Panc1 (cell line): ENCODE results near the gene CYCS. TPM values are rescaled to one million over a fixed set of nuclear protein-coding genes. Genes with fewer than 3 reads are reported as not detected.

ENCODE experiments used
- ATAC-seq: fragments of 200-7000 bp; cut with Tn5 transposase; 2 replicates; pipeline ENCODE4 v1.9.1; 2020; ENCODE audit warnings: mild to moderate bottlenecking, moderate library complexity
- BruUV-seq: library from RNA; stranded (reverse); fragments of 400-500 nt; replicated peaks from 2 replicates; lab custom pipeline; 2021; lab: Mats Ljungman, UMichigan
- CTCF ChIA-PET: fragments of 300-600 bp; sonication (Branson Sonifier 250); formaldehyde crosslinking; loops from one replicate; lab custom pipeline; 2022; ENCODE audit warnings: antibody characterized with exemption; lab: Charles Lee
- POLR2A ChIA-PET: fragments of 300-600 bp; sonication (Branson Sonifier 250); formaldehyde crosslinking; loops from one replicate; lab custom pipeline; 2022; ENCODE audit warnings: antibody characterized with exemption; lab: Charles Lee
- DNase-seq: peaks from one replicate; pipeline ENCODE4 v3.0.0-alpha.2; 2010; ENCODE audit warnings: low read depth, low spot score
- H3K27ac ChIP-seq: 2 replicates; pipeline ENCODE4 v1.5.1; 2011; ENCODE audit warnings: mild to moderate bottlenecking, low read length, inconsistent platforms
- H3K27me3 ChIP-seq: fragments of 200-500 bp; sonication (Bioruptor generic); 2 replicates; pipeline ENCODE4 v1.6.0; 2014; ENCODE audit warnings: low read length, inconsistent platforms; ENCODE audit not compliant: control insufficient read depth, insufficient read depth
- H3K36me3 ChIP-seq: fragments of 200-500 bp; sonication (Bioruptor generic); 2 replicates; pipeline ENCODE4 v1.5.1; 2014; ENCODE audit warnings: inconsistent platforms, mild to moderate bottlenecking, low read length, moderate library complexity; ENCODE audit not compliant: control insufficient read depth, insufficient read depth
- H3K4me1 ChIP-seq: 2 replicates; pipeline ENCODE4 v1.5.1; 2011; ENCODE audit warnings: inconsistent platforms, mild to moderate bottlenecking, low read length, moderate library complexity; ENCODE audit not compliant: control insufficient read depth, insufficient read depth
- H3K4me3 ChIP-seq, 2 experiments: 2 replicates each; pipeline ENCODE4 v1.5.1; 2011 to 2012; ENCODE audit warnings: low read depth in 2 of 2, low read length in 2 of 2, mild to moderate bottlenecking in 2 of 2, inconsistent platforms in 1 of 2, moderate library complexity in 1 of 2
- H3K9me3 ChIP-seq: fragments of 200-500 bp; sonication (Bioruptor generic); 2 replicates; pipeline ENCODE4 v1.5.1; 2014; ENCODE audit warnings: low read depth, mild to moderate bottlenecking, inconsistent platforms, low read length, moderate library complexity; ENCODE audit not compliant: control insufficient read depth, insufficient read depth
- POLR2AphosphoS5 ChIP-seq: IDR thresholded peaks from 2 replicates; pipeline ENCODE4 v1.6.1; 2012; ENCODE audit warnings: mild to moderate bottlenecking, low read depth, low read length, moderate library complexity
- REST ChIP-seq, 2 experiments: IDR thresholded peaks; 2 replicates each; pipeline ENCODE4 v1.6.1; 2011 to 2012; ENCODE audit warnings: low read depth in 2 of 2, control low read depth in 1 of 2, low read length in 1 of 2, mild to moderate bottlenecking in 1 of 2, moderate library complexity in 1 of 2; ENCODE audit not compliant: insufficient read depth in 1 of 2
- SIN3A ChIP-seq: IDR thresholded peaks from 2 replicates; pipeline ENCODE4 v1.6.1; 2012; ENCODE audit warnings: low read depth, mild to moderate bottlenecking, low read length, moderate library complexity, borderline replicate concordance; ENCODE audit not compliant: insufficient read depth
- TCF7L2 ChIP-seq: IDR thresholded peaks from 2 replicates; pipeline ENCODE4 v1.6.1; 2011; ENCODE audit warnings: mild to moderate bottlenecking, low read depth, low read length, inconsistent platforms
- in situ Hi-C: cut with HindIII; loops from 2 replicates; pipeline ENCODE4 v1.10.0; 2016; ENCODE audit warnings: low sequenced_read_pairs, low pct_unique_long_range_greater_than_20kb
- intact Hi-C: fragments of 100-400 bp; cut with micrococcal nuclease; formaldehyde crosslinking; loops from one replicate; pipeline ENCODE4 v1.10.0; 2022; ENCODE audit not compliant: unreplicated experiment
- total RNA-seq: library from RNA; stranded (reverse); gene quantifications from one replicate; pipeline ENCODE4 v1.2.1, GENCODE V29; 2021; ENCODE audit not compliant: unreplicated experiment
- TF ChIP-seq, protein P1 (sequence below): fragments of 450-650 bp; IDR thresholded peaks from 2 replicates; pipeline ENCODE4 v1.5.1; 2017; ENCODE audit warnings: mild to moderate bottlenecking

The CYCS gene
- total RNA-seq, 1 experiment from 2014 or later = 245 TPM

DNA sequence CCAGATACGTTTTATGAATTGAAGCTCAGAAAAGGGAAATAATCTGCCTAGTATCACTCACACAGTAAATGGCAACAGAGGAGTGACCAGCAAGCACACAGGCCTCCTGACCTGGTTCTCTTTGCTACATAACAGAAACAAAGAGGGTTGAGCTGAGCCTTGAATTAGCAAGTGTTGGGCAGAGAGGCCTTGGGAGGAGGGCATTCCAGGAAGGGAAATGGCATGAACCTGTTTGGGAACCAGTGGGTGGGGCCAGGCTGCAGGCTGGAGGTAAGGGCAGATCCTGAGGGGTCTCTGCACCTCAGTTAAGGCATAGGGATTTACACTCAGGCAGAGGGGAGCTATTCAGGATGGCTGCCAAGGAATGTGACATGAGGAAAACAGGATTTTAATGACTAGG, 24.8 kb upstream of the CYCS start:
- intact Hi-C loops = no loop called here
- no TSS peak for BruUV-seq
- ChIA-PET POLR2A (no interaction called here), CTCF (no interaction called here)
- Histone ChIP-seq H3K27ac (no peak overlapping the region), H3K4me1 (no peaks in the 10 kb centered on the region), H3K27me3 (no peaks in the 10 kb centered on the region), H3K4me3 (no peak overlapping the region), H3K36me3 (no peaks in the 10 kb centered on the region), H3K9me3 (no peaks in the 10 kb centered on the region)
- in situ Hi-C loops = no loop called here
- DNase-seq (no peak), ATAC-seq (no peak)
- TF ChIP-seq REST (IDR thresholded peaks at IDR 0.05; ENCODE audit: insufficient read depth in 1 of 2, low read depth in 2 of 2, low read length in 1 of 2) (no peak), TCF7L2 (no peak), POLR2AphosphoS5 (no peak), SIN3A (no peak)
- TF ChIP-seq, protein P1, sequence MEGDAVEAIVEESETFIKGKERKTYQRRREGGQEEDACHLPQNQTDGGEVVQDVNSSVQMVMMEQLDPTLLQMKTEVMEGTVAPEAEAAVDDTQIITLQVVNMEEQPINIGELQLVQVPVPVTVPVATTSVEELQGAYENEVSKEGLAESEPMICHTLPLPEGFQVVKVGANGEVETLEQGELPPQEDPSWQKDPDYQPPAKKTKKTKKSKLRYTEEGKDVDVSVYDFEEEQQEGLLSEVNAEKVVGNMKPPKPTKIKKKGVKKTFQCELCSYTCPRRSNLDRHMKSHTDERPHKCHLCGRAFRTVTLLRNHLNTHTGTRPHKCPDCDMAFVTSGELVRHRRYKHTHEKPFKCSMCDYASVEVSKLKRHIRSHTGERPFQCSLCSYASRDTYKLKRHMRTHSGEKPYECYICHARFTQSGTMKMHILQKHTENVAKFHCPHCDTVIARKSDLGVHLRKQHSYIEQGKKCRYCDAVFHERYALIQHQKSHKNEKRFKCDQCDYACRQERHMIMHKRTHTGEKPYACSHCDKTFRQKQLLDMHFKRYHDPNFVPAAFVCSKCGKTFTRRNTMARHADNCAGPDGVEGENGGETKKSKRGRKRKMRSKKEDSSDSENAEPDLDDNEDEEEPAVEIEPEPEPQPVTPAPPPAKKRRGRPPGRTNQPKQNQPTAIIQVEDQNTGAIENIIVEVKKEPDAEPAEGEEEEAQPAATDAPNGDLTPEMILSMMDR = no peak

- intact Hi-C loops (no loop called here), in situ Hi-C loops (no loop called here)
- TF ChIP-seq REST (IDR thresholded peaks at IDR 0.05; ENCODE audit: insufficient read depth in 1 of 2, low read depth in 2 of 2, low read length in 1 of 2) (no peak), POLR2AphosphoS5 (no peak), TCF7L2 (no peak), SIN3A (no peak)
- TF ChIP-seq, protein P1 = no peak; the same call in 1 of the 2 replicates
- Histone ChIP-seq H3K4me3 (no peak overlapping the region), H3K9me3 (no peaks in the 10 kb centered on the region), H3K4me1 (no peaks in the 10 kb centered on the region), H3K27ac (no peak overlapping the region), H3K27me3 (no peaks in the 10 kb centered on the region), H3K36me3 (no peaks in the 10 kb centered on the region)
- CTCF ChIA-PET = no interaction called here
- BruUV-seq = no TSS peak
- no peak for ATAC-seq
- POLR2A ChIA-PET = no interaction called here
- no peak for DNase-seq
Observed at GRCh38 chr7:25148772-25149575, 23.9 kb upstream of the CYCS start.
